HG02759 (cell line): ENCODE measurements around the gene ANKRD63.

Experiments
- ATAC-seq: cut with Tn5 transposase; IDR thresholded peaks from one replicate; pipeline ENCODE4 v1.9.1; 2021; ENCODE audit warnings: mild to moderate bottlenecking, moderate library complexity; ENCODE audit not compliant: unreplicated experiment

ANKRD63 gene

DNA sequence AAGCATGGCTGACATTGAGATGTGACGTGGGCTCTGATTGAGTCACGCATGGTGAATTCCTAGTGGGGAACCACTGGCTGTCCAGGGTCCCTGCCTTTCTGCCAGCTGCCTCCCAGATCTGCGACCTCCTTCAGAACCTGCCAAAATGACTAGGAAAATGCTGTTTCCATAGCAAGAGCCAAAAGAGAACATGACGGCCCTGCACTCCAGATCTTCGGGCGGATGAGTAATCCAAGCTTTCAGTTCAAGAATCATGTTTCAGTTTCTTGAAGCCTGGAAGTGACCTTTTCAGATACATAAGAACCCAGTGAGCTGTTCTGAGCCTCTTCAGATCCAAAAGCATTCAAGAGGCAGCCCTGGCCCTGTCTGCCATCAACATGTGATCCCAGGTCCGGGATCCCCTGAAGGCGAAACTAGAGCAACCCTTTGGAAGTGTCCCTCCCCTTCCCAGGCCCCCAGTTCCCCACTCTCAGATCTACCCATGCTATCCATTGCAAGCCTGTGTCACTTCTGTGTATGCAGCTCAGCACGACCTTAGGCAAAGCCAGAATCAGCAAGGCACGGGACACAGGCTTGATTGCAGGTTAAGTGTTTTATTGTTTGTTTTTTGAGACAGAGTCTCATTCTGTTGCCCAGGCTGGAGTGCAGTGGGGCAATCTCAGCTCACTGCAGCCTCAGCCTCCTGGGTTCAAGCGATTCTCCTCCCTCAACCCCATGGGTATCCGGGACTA lies 19.7 kb downstream of the ANKRD63 start:
- ATAC-seq, result no peak

DNA sequence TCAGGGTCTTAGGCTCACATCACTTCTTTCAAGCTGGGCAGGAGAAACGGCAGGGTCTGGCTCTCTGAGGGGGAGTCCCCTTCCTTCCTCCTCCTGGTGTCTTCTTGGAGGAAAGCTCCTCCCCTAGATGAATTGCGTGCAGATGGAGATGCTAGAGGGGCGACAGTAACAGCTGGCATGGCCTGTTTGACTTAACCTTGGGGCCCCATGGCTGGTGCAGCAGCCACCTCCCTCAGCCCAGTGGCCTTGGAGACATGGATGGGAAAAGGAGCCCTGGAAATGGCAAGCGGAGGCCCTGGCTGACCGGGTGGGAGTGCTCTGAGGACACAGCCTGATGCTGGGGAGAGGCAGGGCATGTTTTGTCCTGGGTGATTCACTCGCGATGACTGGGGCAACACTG lies 23.8 kb downstream of the ANKRD63 start:
- no peak for ATAC-seq

GRCh38 chr15:40258544-40258943 lies 24.3 kb downstream of the ANKRD63 start:
- no peak for ATAC-seq

DNA sequence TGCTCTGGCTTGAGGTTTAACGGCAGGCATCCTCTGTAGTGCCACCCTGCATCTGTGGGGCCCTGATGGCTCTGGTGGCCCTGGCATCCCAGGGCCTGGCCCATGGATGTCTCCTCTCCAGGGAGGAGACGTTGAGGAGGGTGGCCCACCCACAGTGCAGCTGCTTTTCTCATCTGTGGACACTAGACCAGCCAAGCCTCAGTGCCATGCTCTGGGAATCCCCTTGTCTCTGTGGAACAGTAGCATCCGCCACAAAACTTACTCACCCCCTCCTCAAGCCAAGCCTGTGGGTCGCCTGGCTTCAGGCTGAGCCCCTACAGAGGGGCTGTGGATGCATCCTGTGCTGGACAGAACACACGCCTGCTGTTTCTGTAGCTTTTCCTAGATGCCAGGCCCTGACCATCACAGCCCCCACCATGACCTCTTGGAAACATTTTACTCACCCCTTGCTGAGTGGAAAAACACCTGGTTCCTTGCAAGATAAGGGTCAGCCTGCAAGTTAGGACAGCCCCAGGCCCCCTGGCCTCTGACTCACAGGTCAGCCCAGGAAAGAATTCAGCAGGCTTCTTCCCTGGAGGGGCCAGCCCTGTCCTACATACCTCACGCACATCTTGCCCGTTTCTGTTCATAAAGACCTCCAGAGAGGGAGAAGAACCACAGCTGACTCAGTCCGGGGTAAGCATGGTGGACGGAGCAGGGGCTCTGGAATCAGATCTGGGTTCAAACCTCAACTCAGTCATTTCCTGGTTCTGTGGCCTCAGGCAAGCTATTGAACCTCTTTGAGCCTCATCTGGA lies 25.0 kb downstream of the ANKRD63 start:
- no peak for ATAC-seq

- ATAC-seq, result no peak
Observed at GRCh38 chr15:40256638-40257235, 26.1 kb downstream of the ANKRD63 start.

- ATAC-seq, result no peak
Observed at GRCh38 chr15:40255033-40255432, 27.8 kb downstream of the ANKRD63 start.

DNA sequence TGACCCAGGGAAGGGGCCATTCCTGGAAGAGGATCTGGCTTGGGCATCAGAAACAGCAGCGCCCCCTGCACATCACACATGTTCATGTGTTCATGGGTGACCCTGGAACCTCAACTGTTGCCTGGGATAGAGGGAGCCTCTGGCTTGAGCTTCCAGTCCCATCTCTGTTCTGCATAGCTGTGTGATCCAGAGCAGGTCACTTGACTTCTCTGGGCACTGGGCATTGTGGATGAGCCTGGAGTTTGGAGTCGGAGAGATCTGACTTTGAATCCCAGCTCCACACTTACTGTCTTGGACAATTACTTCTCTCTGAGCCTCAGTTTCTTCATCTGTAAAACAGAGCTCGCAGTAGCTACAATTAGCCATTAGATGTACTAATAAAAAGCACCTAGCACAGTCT lies 28.4 kb downstream of the ANKRD63 start:
- no peak for ATAC-seq

DNA sequence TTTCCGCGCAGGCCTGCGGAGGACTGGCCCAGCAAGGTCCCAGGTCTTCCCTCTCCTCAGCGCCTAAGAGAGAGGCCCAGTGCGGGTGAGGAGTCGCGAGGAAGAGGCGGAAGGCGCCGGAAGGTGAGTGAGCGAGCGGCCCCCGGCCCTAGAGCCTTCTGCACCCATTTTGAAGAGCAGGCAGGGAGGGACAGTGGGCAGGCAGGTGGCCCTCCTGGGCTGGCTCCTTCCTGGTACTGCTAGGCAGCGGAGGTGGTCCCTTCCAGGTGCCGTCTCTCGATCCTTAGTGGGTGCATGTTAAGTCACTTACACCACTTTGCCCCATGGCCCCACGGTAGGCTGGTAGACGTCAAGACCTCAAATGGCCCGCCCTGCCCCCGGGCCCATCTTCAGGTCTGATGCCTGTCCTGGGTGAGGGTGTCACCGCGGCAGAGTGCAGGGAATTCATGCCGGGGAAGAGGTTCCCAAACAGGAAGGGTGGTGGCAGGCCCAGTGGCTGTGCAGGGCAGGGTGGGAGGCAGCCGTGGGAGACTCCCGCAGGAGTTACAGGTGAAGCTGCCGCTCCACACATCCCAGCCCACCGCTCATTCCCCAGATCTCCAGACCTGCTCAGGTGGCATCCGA lies 29.6 kb downstream of the ANKRD63 start:
- peak; percentile 14 for ATAC-seq

- peak; percentile 59 for ATAC-seq
Observed at GRCh38 chr15:40252438-40253166, 30.3 kb downstream of the ANKRD63 start.

DNA sequence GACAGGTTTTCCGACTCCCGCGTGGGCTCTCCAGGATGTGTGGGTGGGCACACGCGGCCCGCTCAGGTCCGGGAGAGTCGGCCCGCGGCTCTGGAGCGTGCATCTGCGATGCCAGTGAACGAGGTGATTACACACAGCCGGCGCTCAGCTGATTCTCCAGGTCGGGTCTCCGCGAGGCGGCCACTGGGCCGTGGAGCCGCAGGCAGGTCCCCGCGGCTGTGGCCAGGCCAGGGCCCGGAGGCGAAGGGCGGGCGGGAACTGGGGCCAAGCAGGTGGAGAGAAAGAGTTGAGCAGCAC lies 30.8 kb downstream of the ANKRD63 start:
- ATAC-seq, result no peak

- ATAC-seq, result no peak
Observed at GRCh38 chr15:40251486-40252140, 31.3 kb downstream of the ANKRD63 start.

GRCh38 chr15:40250771-40251483 lies 31.9 kb downstream of the ANKRD63 start:
- no peak for ATAC-seq

GRCh38 chr15:40250304-40250656 lies 32.6 kb downstream of the ANKRD63 start:
- no peak for ATAC-seq

DNA sequence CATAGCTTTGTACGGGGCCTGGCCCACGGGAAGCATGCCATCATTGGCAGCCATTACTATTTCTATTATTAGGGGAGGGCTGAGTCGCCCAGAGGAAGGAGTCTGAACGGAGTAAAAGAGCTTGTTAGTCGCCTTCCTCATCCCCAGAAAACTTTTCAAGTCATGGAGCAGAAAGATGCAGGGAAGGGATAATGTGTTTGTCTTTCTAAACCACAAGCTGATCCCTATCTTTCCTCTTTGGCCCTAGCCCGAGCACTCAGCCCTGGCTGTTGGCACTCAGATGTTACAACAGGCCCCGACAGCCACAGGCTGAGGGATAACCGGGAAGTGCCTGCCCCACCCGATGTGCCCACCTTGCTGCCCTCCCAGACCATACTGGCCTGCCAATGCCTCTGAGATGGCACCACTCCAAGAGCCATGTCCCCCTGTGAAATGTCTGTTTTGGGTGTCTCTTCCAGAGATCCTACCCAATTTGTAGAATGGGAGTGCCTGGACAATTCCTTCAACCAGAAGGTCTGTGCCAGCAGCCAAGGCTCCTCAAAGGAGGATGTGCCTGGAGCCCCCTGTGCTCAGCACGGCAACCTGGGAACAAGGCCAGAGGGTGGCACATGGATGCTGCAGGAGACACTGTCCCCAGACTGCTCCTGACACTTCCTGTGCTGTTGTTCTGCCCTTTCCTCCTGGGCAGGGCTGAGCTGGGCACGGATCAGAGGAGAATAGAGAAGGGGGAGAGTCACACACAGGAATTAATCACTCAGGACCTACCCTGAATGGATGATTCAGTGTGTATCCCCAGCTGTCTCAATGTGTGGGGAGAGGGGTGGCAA lies 33.2 kb downstream of the ANKRD63 start:
- no peak for ATAC-seq

DNA sequence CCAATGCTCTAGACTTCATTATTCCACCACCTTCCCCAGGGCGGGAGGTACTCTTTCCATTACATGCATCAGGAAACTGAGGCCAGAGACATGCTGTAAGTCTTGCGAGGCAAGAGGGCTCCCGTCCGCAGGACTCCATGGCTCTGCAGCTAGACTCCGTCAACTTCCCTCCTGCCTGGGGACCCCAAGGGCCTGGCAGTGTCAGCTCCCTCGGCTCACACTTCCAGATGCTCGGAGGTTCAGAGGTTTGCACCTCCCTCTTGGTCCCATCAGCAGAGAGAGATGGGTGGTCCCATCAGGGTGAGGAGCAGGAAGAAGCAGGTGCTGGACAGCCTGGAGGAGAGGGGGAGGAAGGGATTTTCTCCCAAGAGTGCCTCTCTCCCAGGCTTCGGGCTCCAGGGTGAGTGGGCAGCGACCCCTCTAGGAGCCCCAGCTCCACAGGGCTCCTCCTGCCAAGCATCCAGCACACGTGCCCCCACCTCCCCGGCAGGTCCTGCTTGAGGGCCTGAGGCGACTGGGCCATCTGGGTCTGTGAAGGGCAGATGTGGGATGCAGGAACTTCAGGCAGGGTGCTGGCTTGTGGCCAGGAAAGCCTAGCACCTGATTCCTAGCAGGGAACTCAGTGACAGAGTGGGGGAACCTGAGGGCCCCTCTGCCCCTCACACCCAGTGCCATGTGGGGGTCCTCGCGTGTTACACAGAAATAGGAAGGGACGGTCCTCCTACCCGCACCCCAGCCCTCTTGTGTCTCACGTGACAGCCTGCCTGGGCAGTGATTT lies 34.7 kb downstream of the ANKRD63 start:
- no peak for ATAC-seq

GRCh38 chr15:40247406-40247971 lies 35.4 kb downstream of the ANKRD63 start:
- ATAC-seq, result no peak

DNA sequence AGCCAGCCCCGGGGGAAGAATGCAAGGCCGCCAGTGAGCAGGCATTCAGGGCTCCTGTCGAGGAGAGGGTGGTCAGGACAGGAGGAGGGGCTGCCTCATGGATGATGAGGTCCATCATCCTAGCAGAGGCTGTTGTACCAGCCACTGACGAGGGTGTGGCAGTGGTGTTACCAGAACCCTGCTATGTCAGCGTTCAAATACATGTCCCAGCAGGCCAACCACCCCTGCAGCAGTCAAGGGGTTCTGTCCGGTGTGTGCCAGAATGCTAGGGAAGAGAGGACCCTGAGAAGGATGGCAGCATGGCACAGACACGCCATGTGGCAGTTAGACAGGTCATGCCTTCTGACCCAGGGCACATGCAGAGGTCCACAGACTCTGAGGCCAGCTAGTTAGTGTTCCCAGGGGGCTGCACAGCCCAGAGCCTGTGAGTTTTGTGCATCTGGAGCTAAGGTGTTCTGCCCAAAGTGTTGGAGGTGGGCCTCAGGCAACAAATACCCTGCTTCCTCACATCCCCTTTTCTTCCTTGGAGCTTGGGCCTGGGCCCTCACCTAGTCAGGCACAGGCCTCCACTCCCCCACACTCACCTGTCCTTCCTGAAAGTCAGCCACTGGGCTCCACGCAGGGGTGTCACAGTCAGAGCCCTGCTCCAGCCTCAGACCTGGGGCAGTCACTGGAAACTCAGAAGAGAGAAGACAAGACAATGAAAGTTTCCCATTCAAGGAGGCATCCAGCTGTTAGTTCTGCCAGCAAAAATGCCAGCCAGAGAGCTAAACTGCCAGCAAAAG lies 36.2 kb downstream of the ANKRD63 start:
- no peak for ATAC-seq
